K562 (cell line): ENCODE results near the gene DIRAS1. TPM values are rescaled to one million over a fixed set of nuclear protein-coding genes. Genes with fewer than 3 reads are reported as not detected.

Source experiments
- CBX8 ChIP-seq: fragments of 200-600 bp; sonication (generic); IDR thresholded peaks from 2 replicates; pipeline ENCODE4 v1.6.1; 2012; ENCODE audit warnings: borderline replicate concordance, mixed run types, low read depth, mild to moderate bottlenecking, moderate library complexity, mixed read lengths, low read length, control low read depth, inconsistent platforms; ENCODE audit not compliant: poor library complexity, severe bottlenecking; ENCODE audit errors: extremely low read depth
- CHD2 ChIP-seq: IDR thresholded peaks from 2 replicates; pipeline ENCODE4 v1.6.1; 2011; ENCODE audit warnings: low read depth, low read length
- CHD4 ChIP-seq: fragments of 200-600 bp; sonication (generic); IDR thresholded peaks from 3 replicates; pipeline ENCODE4 v1.6.1; 2012; ENCODE audit warnings: low read depth, mild to moderate bottlenecking, mixed read lengths, low read length, inconsistent platforms; ENCODE audit not compliant: insufficient read depth, insufficient replicate concordance, poor library complexity, severe bottlenecking
- CXXC5 ChIP-seq: fragments of 250-450 bp; sonication (Bioruptor Pico); IDR thresholded peaks from 2 replicates; pipeline ENCODE4 v1.8.0; 2022; ENCODE audit warnings: inconsistent platforms, mild to moderate bottlenecking, moderate library complexity
- E2F6 ChIP-seq, 2 experiments: IDR thresholded peaks; 2 replicates each; pipeline ENCODE4 v1.6.1; 2011; ENCODE audit warnings: borderline replicate concordance in 1 of 2, control low read depth in 1 of 2, low read depth in 1 of 2, low read length in 1 of 2, mild to moderate bottlenecking in 1 of 2, mixed read lengths in 1 of 2, moderate library complexity in 1 of 2; ENCODE audit not compliant: insufficient read depth in 1 of 2, insufficient read length in 1 of 2, poor library complexity in 1 of 2, severe bottlenecking in 1 of 2; ENCODE audit errors: extremely low read depth in 1 of 2
- ELF2 ChIP-seq: fragments of 250-450 bp; sonication (Bioruptor Pico); IDR thresholded peaks from 2 replicates; pipeline ENCODE4 v1.5.0; 2021; ENCODE audit warnings: mild to moderate bottlenecking
- ELF4 ChIP-seq: fragments of 450-650 bp; formaldehyde crosslinking; IDR thresholded peaks from 2 replicates; pipeline ENCODE4 v1.4.0; 2022; ENCODE audit warnings: missing genetic modification characterization
- FOSL1 ChIP-seq: fragments of 200-800 bp; sonication (Bioruptor generic); conservative IDR thresholded peaks from 2 replicates; pipeline ENCODE4 v1.6.1; 2016; ENCODE audit warnings: missing genetic modification characterization, missing compliant biosample characterization
- HNRNPK ChIP-seq: fragments of 200-400 bp; formaldehyde crosslinking; IDR thresholded peaks from one replicate; pipeline ENCODE4 v1.6.1; 2018; ENCODE audit warnings: mild to moderate bottlenecking, low read depth, low read length; ENCODE audit not compliant: poor library complexity, severe bottlenecking
- MCM7 ChIP-seq, 2 experiments: fragments of 450-650 bp; IDR thresholded peaks; 2 replicates each; pipeline ENCODE4 v1.6.1; 2016 to 2018
- NKRF ChIP-seq: fragments of 450-650 bp; IDR thresholded peaks from 2 replicates; pipeline ENCODE4 v1.6.1; 2016; ENCODE audit warnings: borderline replicate concordance
- PHB2 ChIP-seq: fragments of 450-650 bp; IDR thresholded peaks from 2 replicates; pipeline ENCODE4 v1.6.1; 2017; ENCODE audit warnings: low read depth
- SMAD1 ChIP-seq: fragments of 150-350 bp; IDR thresholded peaks from 2 replicates; pipeline ENCODE4 v1.6.1; 2014; ENCODE audit warnings: low read length, low read depth; ENCODE audit not compliant: partially characterized antibody
- SMAD3 ChIP-seq: fragments of 450-650 bp; formaldehyde crosslinking; conservative IDR thresholded peaks from 2 replicates; pipeline ENCODE4 v1.4.0; 2020; ENCODE audit warnings: mild to moderate bottlenecking
- SMAD4 ChIP-seq: fragments of 250-450 bp; sonication (Bioruptor Pico); conservative IDR thresholded peaks from 2 replicates; pipeline ENCODE4 v1.8.0; 2021; ENCODE audit warnings: inconsistent platforms, mild to moderate bottlenecking, moderate library complexity
- TEAD2 ChIP-seq: fragments of 450-650 bp; IDR thresholded peaks from 2 replicates; pipeline ENCODE4 v1.6.1; 2016; ENCODE audit warnings: missing genetic modification characterization, control low read depth, missing compliant biosample characterization
- USF2 ChIP-seq: sonication (generic); formaldehyde crosslinking; IDR thresholded peaks from 2 replicates; pipeline ENCODE4 v1.5.0; 2020; ENCODE audit warnings: missing genetic modification reagents
- ZBTB49 ChIP-seq: sonication (generic); formaldehyde crosslinking; IDR thresholded peaks from 2 replicates; pipeline ENCODE4 v1.8.0; 2022; ENCODE audit warnings: missing genetic modification reagents, mild to moderate bottlenecking, borderline replicate concordance
- ZNF324 ChIP-seq: fragments of 250-450 bp; sonication (Bioruptor Pico); IDR thresholded peaks from 2 replicates; pipeline ENCODE4 v1.4.0; 2020; ENCODE audit warnings: mild to moderate bottlenecking
- ZNF431 ChIP-seq: sonication (generic); formaldehyde crosslinking; IDR thresholded peaks from 2 replicates; pipeline ENCODE4 v1.8.0; 2022; ENCODE audit warnings: mild to moderate bottlenecking, missing genetic modification reagents
- ZNF445 ChIP-seq: fragments of 250-450 bp; sonication (Bioruptor Pico); IDR thresholded peaks from 2 replicates; pipeline ENCODE4 v1.4.0; 2020; ENCODE audit warnings: low read depth, mild to moderate bottlenecking, moderate library complexity
- polyA plus RNA-seq, 8 experiments: library from polyadenylated mRNA; depleted of rRNA in 4 of 8; stranded (reverse) in 5 of 8; unstranded in 3 of 8; fragments of >200 nt; fragmentation: Nextera tagmentation in 2 of 8; fragmentation: Illumina TruSeq in 1 of 8; extraction: Ambion mirVana in 2 of 8; extraction: Trizol in 1 of 8; gene quantifications; 2 replicates each; pipeline versions ENCODE4 v1.2.1 to v1.2.3, GENCODE V29; 2011 to 2014; ENCODE audit warnings: inconsistent platforms in 1 of 8, missing spikeins in 1 of 8
- total RNA-seq, 7 experiments: library from RNA; depleted of rRNA in 6 of 7; stranded (reverse); fragments of >200 nt in 6 of 7; fragmentation: Illumina TruSeq in 2 of 7; extraction: Trizol in 2 of 7; gene quantifications; 2 replicates each; pipeline versions ENCODE4 v1.2.1 to v1.2.3, GENCODE V29; 2011 to 2021; ENCODE audit warnings: low replicate concordance in 1 of 7

DIRAS1 gene
- total and polyA plus RNA-seq, 9 of the 15 experiments (the other 6 are each of a cell fraction or from before 2014, with no cell fraction given), result 0.11 to 12.0 (median 2.9) TPM

- TF ChIP-seq SMAD3 (CRISPR knock-in tag) (no peak; the same call in 1 of the 2 replicates), CHD4 (no peak), CXXC5 (peak; percentile 94), ZBTB49 (CRISPR knock-in tag) (peak; percentile 95), CHD2 (peak; percentile 85), MCM7 (IDR thresholded peaks at IDR 0.05) (no peak), ELF2 (peak; percentile 48; the same call in 1 of the 2 replicates), FOSL1 (no peak), NKRF (peak; percentile 68), E2F6 (IDR thresholded peaks at IDR 0.05; ENCODE audit: borderline replicate concordance in 1 of 2, extremely low read depth in 1 of 2, insufficient read depth in 1 of 2, insufficient read length in 1 of 2, low read depth in 1 of 2, low read length in 1 of 2, poor library complexity in 1 of 2, severe bottlenecking in 1 of 2) (no peak), TEAD2 (tag) (no peak), PHB2 (no peak), SMAD1 (no peak), USF2 (0 out of 2 replicates have a peak, but pooled peaks have one; percentile 11), ZNF445 (CRISPR knock-in tag) (peak; percentile 68; the same call in 1 of the 2 replicates), ELF4 (CRISPR knock-in tag) (no peak), HNRNPK (no peak), CBX8 (no peak), ZNF431 (CRISPR knock-in tag) (peak; percentile 66; the same call in 1 of the 2 replicates), SMAD4 (peak; percentile 95), ZNF324 (CRISPR knock-in tag) (no peak)
Observed at GRCh38 chr19:2739602-2740313, 18.6 kb upstream of the DIRAS1 start, which contains the start of gene SLC39A3 (continued).
